GM21737 (cell line): ENCODE data around the gene KCNQ4.

ENCODE experiments used
- ATAC-seq: cut with Tn5 transposase; IDR thresholded peaks from one replicate; pipeline ENCODE4 v1.9.1; 2021; ENCODE audit warnings: mild to moderate bottlenecking, moderate library complexity; ENCODE audit not compliant: unreplicated experiment

Gene KCNQ4

GRCh38 chr1:40887652-40888051 is 104.1 kb downstream of the KCNQ4 start:
- no peak for ATAC-seq
